ENCODE measurements around the gene POU2F1.

Gene POU2F1

GRCh38 chr1:167400359-167400953, 179.8 kb downstream of the POU2F1 start:
- TF ChIP-seq, protein P1, sequence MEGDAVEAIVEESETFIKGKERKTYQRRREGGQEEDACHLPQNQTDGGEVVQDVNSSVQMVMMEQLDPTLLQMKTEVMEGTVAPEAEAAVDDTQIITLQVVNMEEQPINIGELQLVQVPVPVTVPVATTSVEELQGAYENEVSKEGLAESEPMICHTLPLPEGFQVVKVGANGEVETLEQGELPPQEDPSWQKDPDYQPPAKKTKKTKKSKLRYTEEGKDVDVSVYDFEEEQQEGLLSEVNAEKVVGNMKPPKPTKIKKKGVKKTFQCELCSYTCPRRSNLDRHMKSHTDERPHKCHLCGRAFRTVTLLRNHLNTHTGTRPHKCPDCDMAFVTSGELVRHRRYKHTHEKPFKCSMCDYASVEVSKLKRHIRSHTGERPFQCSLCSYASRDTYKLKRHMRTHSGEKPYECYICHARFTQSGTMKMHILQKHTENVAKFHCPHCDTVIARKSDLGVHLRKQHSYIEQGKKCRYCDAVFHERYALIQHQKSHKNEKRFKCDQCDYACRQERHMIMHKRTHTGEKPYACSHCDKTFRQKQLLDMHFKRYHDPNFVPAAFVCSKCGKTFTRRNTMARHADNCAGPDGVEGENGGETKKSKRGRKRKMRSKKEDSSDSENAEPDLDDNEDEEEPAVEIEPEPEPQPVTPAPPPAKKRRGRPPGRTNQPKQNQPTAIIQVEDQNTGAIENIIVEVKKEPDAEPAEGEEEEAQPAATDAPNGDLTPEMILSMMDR (IDR thresholded peaks at IDR 0.05): no peak
- no peak for DNase-seq (ENCODE audit: low spot score)
- no peak overlapping the region for H3K27ac ChIP-seq
- H3K4me3 ChIP-seq: no peak overlapping the region

GRCh38 chr1:167401260-167401873, 180.7 kb downstream of the POU2F1 start:
- no peak for DNase-seq (ENCODE audit: low spot score)
- Histone ChIP-seq H3K4me3 (no peak overlapping the region), H3K27ac (no peak overlapping the region)
- TF ChIP-seq, protein P1 (IDR thresholded peaks at IDR 0.05): no peak

DNA sequence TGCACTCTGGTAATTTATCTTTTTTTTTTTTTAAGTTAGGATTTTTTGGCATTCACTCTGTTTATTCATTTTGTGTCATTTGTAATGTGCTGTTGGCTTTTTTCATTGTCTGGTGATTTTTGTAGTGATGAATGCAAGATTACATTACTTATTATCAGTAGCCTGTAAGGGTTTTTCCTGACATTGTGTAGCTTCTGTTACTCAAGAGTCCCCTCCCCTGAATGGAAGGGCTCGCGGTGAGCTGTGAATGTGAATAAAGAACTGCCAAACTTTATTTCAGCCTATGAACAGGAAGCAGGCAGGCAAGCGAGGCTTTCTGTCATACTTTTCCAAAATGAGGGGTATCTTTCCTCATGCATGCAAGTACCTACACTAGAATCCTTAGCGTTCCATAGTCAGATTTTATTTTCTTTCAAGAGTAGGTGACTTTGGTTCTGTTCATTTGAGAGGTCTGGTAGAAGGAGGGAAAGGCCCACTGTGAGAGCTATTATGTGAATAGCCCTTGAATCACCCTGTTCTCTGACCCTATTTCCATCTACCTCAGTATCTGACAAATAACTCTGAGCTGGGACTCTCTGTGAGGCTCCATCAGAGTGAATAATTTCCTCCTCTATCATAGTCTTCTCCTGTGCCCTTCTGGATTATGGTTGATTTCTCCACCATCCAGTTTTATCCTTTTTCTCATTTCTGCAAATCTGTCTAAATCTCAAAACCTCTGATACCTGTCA, 183.6 kb downstream of the POU2F1 start:
- Histone ChIP-seq H3K27ac (no peak overlapping the region), H3K4me3 (no peak overlapping the region)
- TF ChIP-seq, protein P1 (IDR thresholded peaks at IDR 0.05): no peak
- DNase-seq (ENCODE audit: low spot score): no peak

GRCh38 chr1:167404908-167405307, 184.2 kb downstream of the POU2F1 start:
- no peak overlapping the region for H3K27ac ChIP-seq
- TF ChIP-seq, protein P1 (IDR thresholded peaks at IDR 0.05): no peak
- DNase-seq (ENCODE audit: low spot score): no peak
- no peak overlapping the region for H3K4me3 ChIP-seq

- no peak overlapping the region for H3K4me3 ChIP-seq
- H3K27ac ChIP-seq: no peak overlapping the region
- no peak for DNase-seq (ENCODE audit: low spot score)
- TF ChIP-seq, protein P1 (IDR thresholded peaks at IDR 0.05): no peak
Measured at GRCh38 chr1:167408355-167408754, 187.7 kb downstream of the POU2F1 start.

DNA sequence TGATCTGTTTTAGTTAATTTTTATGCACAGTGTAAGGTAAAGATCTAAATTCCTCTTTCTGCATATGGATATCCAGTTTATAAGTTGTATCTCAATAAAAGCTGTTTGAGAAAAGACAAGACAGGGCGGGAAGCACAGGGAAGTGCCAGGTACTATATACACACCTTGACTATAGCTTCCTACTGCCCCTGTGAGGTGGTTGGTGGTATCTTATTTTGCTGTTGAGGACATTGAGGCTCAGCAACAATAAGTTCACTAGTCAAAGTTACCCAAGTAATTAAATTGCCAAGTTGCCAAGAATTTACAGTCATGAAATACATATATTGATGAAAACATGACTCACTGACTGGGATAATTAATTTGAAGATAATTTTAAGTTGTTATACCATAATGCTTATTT, 188.5 kb downstream of the POU2F1 start:
- no peak for DNase-seq (ENCODE audit: low spot score)
- Histone ChIP-seq H3K27ac (no peak overlapping the region), H3K4me3 (no peak overlapping the region)
- TF ChIP-seq, protein P1 (IDR thresholded peaks at IDR 0.05): no peak
